Measurements from ENCODE around the gene ARPIN.
"Not testable (repeated sequence)": the region's sequence is repeated elsewhere in the genome, so short reads cannot be mapped to it uniquely, and the experiment has no call there.

The ARPIN gene

GRCh38 chr15:89909611-89910010 is 3.1 kb downstream of the ARPIN start:
- no peak for DNase-seq

- no peak for DNase-seq
These were observed 4.5 kb downstream of the ARPIN start for GRCh38 chr15:89908226-89908625.

GRCh38 chr15:89907289-89907688 is 5.5 kb downstream of the ARPIN start:
- no peak for DNase-seq

- DNase-seq: no peak
These were observed 6.8 kb downstream of the ARPIN start for GRCh38 chr15:89905846-89906378.

- no peak for DNase-seq
These were observed 8.2 kb downstream of the ARPIN start for GRCh38 chr15:89904519-89904918.

- no peak for DNase-seq
These were observed 9.0 kb downstream of the ARPIN start for GRCh38 chr15:89903858-89904130.

- DNase-seq: no peak
These were observed 9.5 kb downstream of the ARPIN start for GRCh38 chr15:89903015-89903857.

- DNase-seq: no peak
These were observed 11.9 kb downstream of the ARPIN start for GRCh38 chr15:89900849-89901248.

- no peak for DNase-seq
These were observed 12.7 kb downstream of the ARPIN start for GRCh38 chr15:89899951-89900567.

GRCh38 chr15:89899295-89899945 is 13.3 kb downstream of the ARPIN start:
- no peak for DNase-seq

- peak; percentile 17 for DNase-seq
These were observed 14.0 kb downstream of the ARPIN start for GRCh38 chr15:89898614-89899294.

GRCh38 chr15:89898146-89898545 is 14.6 kb downstream of the ARPIN start:
- DNase-seq: no peak

GRCh38 chr15:89893696-89894447 is 18.9 kb downstream of the ARPIN start, which contains the start of gene AP3S2:
Gene AP3S2, minus strand, starts transcription at chr15:89893994. Its CDS starts 45 bp downstream, at chr15:89893949.
- DNase-seq: peak; percentile 95

GRCh38 chr15:89893027-89893426 is 19.7 kb downstream of the ARPIN start:
- no peak for DNase-seq

GRCh38 chr15:89888214-89888804 is 24.4 kb downstream of the ARPIN start:
- DNase-seq: peak; percentile 11

GRCh38 chr15:89885611-89886010 is 27.1 kb downstream of the ARPIN start:
- DNase-seq: no peak

GRCh38 chr15:89885179-89885578 is 27.6 kb downstream of the ARPIN start:
- DNase-seq: not testable (repeated sequence)

- no peak for DNase-seq
These were observed 29.2 kb downstream of the ARPIN start for GRCh38 chr15:89883518-89883917.

GRCh38 chr15:89880727-89881126 is 32.0 kb downstream of the ARPIN start:
- DNase-seq: no peak

- no peak for DNase-seq
These were observed 34.4 kb downstream of the ARPIN start for GRCh38 chr15:89878323-89878722.

GRCh38 chr15:89877083-89877425 is 35.7 kb downstream of the ARPIN start:
- DNase-seq: no peak

Data from KG1 (cell line).